ENCODE results near the gene KBTBD8. TPM values are rescaled to one million over a fixed set of nuclear protein-coding genes. Genes with fewer than 3 reads are reported as not detected.
A peak's percentile ranks its signal among the peaks of the same experiment; 100 is the strongest.

KBTBD8 gene, protein sequence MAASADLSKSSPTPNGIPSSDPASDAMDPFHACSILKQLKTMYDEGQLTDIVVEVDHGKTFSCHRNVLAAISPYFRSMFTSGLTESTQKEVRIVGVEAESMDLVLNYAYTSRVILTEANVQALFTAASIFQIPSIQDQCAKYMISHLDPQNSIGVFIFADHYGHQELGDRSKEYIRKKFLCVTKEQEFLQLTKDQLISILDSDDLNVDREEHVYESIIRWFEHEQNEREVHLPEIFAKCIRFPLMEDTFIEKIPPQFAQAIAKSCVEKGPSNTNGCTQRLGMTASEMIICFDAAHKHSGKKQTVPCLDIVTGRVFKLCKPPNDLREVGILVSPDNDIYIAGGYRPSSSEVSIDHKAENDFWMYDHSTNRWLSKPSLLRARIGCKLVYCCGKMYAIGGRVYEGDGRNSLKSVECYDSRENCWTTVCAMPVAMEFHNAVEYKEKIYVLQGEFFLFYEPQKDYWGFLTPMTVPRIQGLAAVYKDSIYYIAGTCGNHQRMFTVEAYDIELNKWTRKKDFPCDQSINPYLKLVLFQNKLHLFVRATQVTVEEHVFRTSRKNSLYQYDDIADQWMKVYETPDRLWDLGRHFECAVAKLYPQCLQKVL
- total RNA-seq, result 10 to 100 TPM; 28.5 to 30.6 TPM

DNA sequence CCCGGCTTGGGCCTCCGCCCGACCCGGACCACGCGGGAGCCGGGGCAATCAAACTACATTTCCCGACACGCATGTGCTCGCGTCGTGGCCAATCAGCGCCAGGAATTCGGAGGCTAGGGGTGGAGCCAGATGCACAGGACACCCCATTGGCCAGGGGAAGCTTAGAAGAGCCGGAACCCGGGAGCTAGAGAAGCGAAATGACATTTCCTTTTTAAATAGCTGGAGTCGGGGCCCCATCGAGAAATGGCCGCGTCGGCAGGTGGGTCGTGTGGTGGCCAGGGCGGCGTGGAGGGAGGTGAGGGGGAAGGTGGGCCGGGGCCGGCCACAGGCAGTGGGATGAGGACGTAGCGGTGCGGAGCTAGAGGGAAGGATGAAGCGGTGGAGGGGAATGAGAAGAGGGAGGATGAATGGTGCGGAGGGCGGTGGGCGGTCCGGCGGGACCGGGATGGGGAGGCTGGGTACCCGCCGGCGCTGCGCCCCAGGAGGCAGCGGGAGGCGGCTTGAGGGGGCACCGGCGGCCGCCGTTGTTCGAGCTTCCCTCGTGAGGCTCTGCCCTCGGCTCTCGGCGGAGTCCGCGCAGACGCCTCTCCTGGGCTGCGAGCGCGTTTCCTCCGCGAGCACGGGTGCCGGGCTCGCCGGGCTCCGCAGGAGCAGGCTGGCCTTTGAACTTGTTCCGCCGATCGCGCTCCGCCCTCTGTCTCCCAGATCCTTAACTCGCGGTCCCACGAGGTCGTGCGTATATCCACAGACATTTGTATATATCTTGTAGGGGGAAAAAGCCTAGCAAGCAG is at the start of gene KBTBD8:
KBTBD8 (plus strand) TSS at position 195 of the 791 bp plus-strand sequence; CDS start at position 244, 49 bp downstream.
- Mint-ChIP-seq H3K4me3 (peak within 1 kb of the TSS; percentile 97), H3K9me3 (no peaks in the 10 kb centered on the region), H3K27ac (peak within 1 kb of the TSS; percentile 94), H3K27me3 (peaks cover 29% of the 10 kb centered on the region), H3K36me3 (peaks cover 15% of the 10 kb centered on the region), H3K4me1 (peaks cover 24% of the 10 kb centered on the region)
- DNase-seq, result peak; percentile 98

DNA sequence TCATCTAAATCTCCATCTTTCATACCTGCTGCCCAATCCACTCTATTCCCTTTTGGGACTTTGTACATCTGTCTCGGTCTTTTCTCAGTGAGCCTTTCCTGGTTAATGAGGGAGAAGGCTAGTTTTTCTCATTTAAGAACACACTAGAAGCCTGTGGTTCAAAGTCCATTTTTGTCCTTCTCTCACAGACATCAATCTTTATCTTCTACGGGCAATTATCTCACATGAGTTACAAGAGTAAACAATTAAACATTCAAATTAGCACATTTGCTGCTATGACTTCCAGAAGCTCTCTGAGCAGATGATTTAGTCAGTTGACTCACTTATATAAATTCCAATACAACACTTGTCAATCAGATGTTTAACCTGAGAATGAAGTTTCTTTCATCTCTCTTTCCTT is 49.3 kb upstream of the KBTBD8 start:
- Mint-ChIP-seq H3K4me3 (no peak overlapping the region), H3K36me3 (no peaks in the 10 kb centered on the region), H3K4me1 (no peaks in the 10 kb centered on the region), H3K27me3 (no peaks in the 10 kb centered on the region), H3K27ac (no peak overlapping the region), H3K9me3 (no peaks in the 10 kb centered on the region)
- no peak for DNase-seq

DNA sequence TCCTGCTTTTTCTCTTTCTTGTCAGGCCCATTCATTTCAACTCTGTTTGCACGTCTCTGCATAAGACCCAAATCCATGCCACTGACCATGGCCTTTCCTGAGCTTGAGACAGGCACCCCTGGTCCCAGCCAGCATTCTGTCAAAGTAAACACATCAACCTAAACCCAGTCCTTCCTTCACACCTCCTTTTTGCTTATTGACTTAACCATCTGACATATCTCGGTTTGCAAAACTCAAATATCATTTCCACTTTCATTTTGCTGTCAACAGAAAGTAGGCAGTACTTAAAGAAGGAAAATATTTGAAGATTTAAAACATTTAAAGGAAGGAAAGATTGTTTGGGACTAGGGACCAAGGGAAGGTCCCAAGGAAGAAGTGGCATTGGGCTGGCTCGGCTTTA is 48.2 kb upstream of the KBTBD8 start:
- no peaks in the 10 kb centered on the region for H3K4me1 Mint-ChIP-seq
- no peak for DNase-seq
- H3K9me3 Mint-ChIP-seq, result no peaks in the 10 kb centered on the region
- H3K27me3 Mint-ChIP-seq, result no peaks in the 10 kb centered on the region
- no peak overlapping the region for H3K4me3 Mint-ChIP-seq
- no peak overlapping the region for H3K27ac Mint-ChIP-seq
- H3K36me3 Mint-ChIP-seq, result no peaks in the 10 kb centered on the region

DNA sequence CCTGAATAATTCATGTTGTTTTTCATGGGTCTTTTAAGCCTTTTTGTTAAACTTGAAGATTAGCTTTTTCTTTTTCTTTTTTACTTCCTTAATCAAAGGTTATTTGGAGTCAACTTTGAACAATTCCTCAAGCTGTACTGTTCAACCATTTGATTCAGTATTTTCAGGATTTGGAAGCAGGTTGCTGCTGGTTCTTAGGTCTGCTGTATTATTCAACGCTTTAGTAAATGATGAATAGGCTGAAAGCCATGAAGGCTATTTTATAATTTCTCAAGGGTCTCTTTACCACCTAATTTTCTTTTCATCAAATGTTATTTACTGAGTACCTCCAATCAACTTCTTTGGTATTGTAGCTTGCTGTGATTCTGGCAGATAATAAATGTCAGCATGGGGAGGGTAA is 45.8 kb upstream of the KBTBD8 start:
- Mint-ChIP-seq H3K9me3 (no peaks in the 10 kb centered on the region), H3K36me3 (no peaks in the 10 kb centered on the region), H3K4me3 (no peak overlapping the region), H3K4me1 (no peaks in the 10 kb centered on the region), H3K27ac (no peak overlapping the region), H3K27me3 (no peaks in the 10 kb centered on the region)
- no peak for DNase-seq

DNA sequence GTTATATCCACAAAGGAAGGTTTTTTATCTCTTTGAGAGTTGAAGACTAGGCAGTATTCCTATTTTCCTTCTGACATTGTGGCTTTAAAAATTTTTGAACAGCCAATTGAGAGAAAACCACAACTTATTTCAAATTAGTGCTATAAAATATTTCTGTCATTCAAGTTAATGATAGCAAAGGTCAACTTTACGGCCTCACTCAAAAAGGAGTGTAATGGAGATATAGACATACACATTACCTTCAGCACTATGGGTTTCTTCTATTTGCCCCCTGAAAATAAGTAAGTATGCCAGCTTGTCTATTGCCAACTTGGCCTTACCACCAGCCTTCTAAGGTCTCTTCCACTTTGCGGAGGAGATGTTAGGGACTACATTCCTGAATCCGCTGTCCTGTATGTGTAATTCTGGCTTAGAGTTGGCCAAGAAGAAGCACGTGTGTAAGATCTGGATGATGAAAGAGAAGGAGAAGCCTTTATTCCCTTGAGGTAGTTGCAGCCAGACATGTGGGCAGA is 44.1 kb upstream of the KBTBD8 start:
- Mint-ChIP-seq H3K27me3 (no peaks in the 10 kb centered on the region), H3K4me1 (no peaks in the 10 kb centered on the region), H3K27ac (no peak overlapping the region), H3K36me3 (no peaks in the 10 kb centered on the region), H3K4me3 (no peak overlapping the region), H3K9me3 (no peaks in the 10 kb centered on the region)
- DNase-seq, result no peak

DNA sequence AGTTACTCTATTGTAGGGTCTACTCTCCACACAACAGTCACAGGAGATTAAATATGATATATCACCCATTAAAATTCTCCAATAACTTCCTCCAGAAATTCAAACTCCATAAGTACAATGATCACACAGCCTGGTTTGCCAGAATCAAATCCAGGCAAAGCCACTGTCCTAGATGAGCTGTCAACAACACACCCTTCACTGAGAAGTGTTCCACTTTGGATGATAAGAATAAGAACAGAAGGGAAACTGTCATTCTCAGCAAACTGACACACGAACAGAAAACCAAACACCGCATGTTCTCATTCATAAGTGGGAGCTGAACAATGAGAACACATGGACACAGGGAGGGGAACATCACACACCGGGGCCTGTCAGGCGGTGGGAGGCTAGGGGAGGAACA is 41.4 kb upstream of the KBTBD8 start:
- H3K27me3 Mint-ChIP-seq, result no peaks in the 10 kb centered on the region
- H3K4me3 Mint-ChIP-seq, result no peak overlapping the region
- H3K9me3 Mint-ChIP-seq, result no peaks in the 10 kb centered on the region
- H3K27ac Mint-ChIP-seq, result no peak overlapping the region
- no peaks in the 10 kb centered on the region for H3K4me1 Mint-ChIP-seq
- no peaks in the 10 kb centered on the region for H3K36me3 Mint-ChIP-seq
- no peak for DNase-seq

DNA sequence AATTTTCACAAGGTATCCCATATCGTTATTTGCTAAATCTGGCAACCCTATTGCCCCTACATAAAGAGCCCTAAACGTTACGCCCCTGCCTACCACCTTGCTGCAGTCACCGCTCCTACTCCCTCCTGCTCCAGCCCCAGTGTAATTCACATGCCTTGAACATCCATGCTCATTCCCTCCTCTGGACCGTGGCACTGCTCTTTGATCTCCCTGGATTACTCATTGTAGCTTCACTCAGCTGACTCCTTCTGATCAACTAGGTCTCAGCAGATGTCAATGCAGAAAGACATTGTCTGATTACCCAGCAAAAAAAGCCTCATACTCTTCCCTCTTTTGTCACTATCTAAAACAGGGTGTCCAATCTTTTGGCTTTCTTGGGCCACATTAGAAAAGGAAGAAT is 40.7 kb upstream of the KBTBD8 start:
- Mint-ChIP-seq H3K9me3 (no peaks in the 10 kb centered on the region), H3K27me3 (peaks cover 3% of the 10 kb centered on the region), H3K4me3 (no peak overlapping the region), H3K27ac (no peak overlapping the region), H3K4me1 (no peaks in the 10 kb centered on the region), H3K36me3 (no peaks in the 10 kb centered on the region)
- DNase-seq, result no peak

DNA sequence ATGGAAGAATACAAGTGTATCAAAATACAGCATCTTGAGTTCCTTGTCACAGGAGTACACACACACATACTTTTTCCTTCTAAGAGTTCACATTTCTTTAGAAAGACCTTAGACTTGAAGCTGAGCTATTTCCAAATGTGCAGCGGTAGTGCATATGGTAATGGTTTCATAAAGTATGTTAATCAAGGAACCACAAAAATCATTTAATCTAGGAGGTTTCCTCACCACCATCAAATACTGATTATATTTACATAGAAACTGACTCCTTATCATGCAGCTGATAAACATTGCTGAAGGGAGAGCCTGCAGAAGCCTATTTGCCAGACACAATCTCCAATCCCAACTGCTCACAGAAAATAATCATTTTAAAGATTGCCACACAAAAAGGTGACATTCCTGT is 40.0 kb upstream of the KBTBD8 start:
- Mint-ChIP-seq H3K9me3 (no peaks in the 10 kb centered on the region), H3K36me3 (no peaks in the 10 kb centered on the region), H3K27me3 (peaks cover 10% of the 10 kb centered on the region), H3K4me3 (no peak overlapping the region), H3K4me1 (no peaks in the 10 kb centered on the region), H3K27ac (no peak overlapping the region)
- DNase-seq, result no peak

DNA sequence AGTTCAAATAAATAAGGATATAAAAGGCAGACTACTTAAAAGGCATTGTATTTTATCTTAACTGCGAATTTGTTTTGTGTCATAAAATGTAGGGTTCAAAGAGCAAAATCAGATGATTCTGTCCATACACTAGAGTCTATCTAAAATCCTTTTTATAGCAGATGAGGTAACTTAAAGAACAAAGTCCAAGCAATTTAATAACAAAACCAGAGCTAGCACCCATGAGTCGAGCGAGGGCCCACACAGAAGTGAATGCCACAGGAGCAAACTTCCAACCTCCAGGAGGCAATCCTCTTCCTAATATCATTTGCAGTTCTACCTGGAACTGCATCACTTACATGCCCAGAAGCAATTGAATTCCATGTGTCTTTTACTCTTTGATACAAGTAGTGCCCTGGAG is 35.4 kb upstream of the KBTBD8 start:
- H3K9me3 Mint-ChIP-seq, result no peaks in the 10 kb centered on the region

DNA sequence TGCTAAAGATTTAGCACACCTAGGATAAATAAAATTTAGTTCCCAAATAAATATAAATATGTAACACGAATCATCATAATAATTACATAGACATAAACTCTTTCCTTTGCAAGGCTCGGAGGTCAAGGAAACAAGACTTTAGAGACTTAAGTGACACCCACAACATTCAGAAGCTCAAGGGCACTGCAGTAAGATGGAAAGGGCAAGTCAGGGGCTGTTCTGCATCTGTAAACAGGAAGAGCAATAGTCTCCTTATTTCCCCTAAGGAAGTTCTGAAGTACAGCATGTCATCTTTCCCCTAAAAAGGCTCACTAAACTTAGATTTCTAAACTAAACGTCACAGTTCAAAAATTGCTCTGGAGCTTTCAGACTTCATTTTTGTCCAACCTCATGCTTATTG is 26.9 kb upstream of the KBTBD8 start:
- H3K36me3 Mint-ChIP-seq, result no peaks in the 10 kb centered on the region
- peaks cover 16% of the 10 kb centered on the region for H3K4me1 Mint-ChIP-seq
- no peaks in the 10 kb centered on the region for H3K27me3 Mint-ChIP-seq
- no peak overlapping the region for H3K4me3 Mint-ChIP-seq
- H3K27ac Mint-ChIP-seq, result peak overlapping the region; percentile 82
- no peak for DNase-seq
- no peaks in the 10 kb centered on the region for H3K9me3 Mint-ChIP-seq

More for the DNA sequence above, 35.4 kb upstream of the KBTBD8 start:
- Mint-ChIP-seq H3K27me3 (peaks cover 11% of the 10 kb centered on the region), H3K36me3 (no peaks in the 10 kb centered on the region), H3K4me3 (no peak overlapping the region), H3K27ac (no peak overlapping the region), H3K4me1 (no peaks in the 10 kb centered on the region)
- DNase-seq, result no peak

DNA sequence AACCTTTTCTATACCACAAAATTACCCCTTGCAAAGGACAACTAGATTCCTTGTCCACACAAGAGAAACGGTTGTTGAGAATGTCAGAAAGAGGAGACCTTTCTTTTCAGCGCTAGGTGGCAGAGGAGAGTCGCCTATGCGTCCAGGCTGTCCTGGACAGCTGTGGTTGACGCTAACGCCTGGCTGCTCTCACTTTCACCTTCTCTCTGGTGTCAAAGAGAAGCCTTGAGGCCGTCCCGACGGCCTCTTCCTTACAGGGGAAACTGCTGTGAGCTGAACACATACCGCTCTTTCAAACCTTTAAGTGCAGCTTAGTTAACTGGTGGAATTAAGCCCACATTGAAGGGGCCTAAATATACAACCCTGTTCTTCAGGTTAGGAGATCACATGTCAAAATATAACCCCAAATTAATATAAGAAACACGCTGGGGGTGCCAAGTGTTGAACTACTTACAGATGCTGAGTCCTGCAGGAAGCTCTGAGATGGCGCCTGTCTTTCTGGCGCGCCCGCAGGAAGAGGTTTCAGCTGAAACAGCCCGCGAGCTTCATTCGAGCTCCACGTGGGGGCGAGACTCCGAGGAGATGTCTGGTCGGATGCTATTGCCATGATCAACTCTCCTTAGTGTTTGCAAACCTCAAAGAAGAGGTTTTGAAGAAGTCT is 26.1 kb upstream of the KBTBD8 start:
- Mint-ChIP-seq H3K9me3 (no peaks in the 10 kb centered on the region), H3K27ac (peak overlapping the region; percentile 82), H3K36me3 (no peaks in the 10 kb centered on the region), H3K4me3 (peak overlapping the region; percentile 62), H3K27me3 (no peaks in the 10 kb centered on the region), H3K4me1 (peaks cover 16% of the 10 kb centered on the region)
- peak; percentile 61 for DNase-seq

DNA sequence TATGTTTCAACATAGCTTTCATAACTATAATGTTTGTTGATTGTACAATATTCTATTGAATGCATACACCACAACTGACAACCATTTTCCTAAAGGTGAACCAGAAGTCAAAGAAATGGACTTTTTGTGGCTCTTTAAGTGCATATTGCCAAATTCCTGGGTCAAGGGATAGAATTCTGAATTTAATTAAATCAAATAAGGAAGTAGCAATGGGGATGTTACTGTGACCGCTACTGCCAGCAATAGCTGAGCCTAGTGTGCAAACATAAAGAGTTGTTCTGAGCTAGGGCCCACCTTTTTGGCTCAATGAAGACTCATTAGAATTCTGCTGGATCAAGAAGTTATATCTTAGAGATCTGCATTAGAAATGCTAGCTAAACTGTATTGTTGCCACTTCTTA is 17.3 kb upstream of the KBTBD8 start:
- no peak overlapping the region for H3K4me3 Mint-ChIP-seq
- H3K27me3 Mint-ChIP-seq, result peaks cover 4% of the 10 kb centered on the region
- no peaks in the 10 kb centered on the region for H3K4me1 Mint-ChIP-seq
- no peak for DNase-seq
- H3K27ac Mint-ChIP-seq, result no peak overlapping the region
- no peaks in the 10 kb centered on the region for H3K36me3 Mint-ChIP-seq
- H3K9me3 Mint-ChIP-seq, result no peaks in the 10 kb centered on the region

DNA sequence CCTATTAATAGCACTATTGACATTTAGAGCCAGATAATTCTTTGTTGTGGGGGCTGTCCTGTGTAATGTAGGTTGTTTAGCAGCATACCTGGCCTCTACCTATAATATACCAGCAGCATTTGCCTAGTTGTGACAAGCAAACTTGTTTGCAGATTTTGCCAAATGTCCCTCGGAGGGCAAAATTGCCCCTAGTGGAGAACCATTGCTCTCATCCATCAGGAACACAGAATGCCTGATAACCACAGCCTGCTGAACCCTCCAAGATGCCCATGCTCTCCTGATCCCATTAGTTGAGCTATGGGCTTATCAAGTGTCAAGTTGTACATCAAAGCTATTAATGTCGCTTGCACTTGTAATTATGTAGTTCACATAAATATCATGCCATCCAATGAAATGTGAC is 15.0 kb upstream of the KBTBD8 start:
- Mint-ChIP-seq H3K27ac (no peak overlapping the region), H3K27me3 (peaks cover 4% of the 10 kb centered on the region), H3K36me3 (no peaks in the 10 kb centered on the region), H3K4me1 (no peaks in the 10 kb centered on the region), H3K4me3 (no peak overlapping the region), H3K9me3 (no peaks in the 10 kb centered on the region)
- DNase-seq, result no peak

DNA sequence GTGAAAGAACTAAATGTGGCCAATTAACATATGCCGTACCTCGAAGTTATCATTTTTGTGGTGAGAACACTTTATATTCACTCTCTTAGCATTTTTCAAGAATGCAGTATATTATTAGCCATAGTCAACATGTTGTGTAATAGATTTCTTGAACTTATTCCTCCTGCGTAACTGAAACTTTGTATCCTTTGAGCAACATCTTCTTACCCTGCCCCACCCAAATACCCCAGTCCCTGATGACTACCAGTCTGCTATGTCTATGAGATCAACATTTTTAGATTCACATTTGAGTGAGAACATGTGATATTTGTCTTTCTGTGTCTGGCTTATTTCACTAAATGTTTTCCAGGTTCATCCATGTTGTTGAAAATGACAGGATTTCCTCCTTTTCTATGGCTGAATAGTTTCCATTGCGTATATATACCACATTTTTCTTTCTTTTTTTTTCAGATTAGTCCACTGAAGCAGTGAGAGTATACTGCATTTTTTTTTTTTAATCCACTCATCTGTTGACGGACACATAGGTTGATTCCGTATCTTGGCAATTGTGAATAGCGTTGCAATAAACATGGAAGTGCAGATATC is 12.7 kb upstream of the KBTBD8 start:
- no peak for DNase-seq
- Mint-ChIP-seq H3K9me3 (no peaks in the 10 kb centered on the region), H3K27ac (no peak overlapping the region), H3K27me3 (peaks cover 4% of the 10 kb centered on the region), H3K4me3 (no peak overlapping the region), H3K4me1 (no peaks in the 10 kb centered on the region), H3K36me3 (no peaks in the 10 kb centered on the region)

Data from activated naive CD8-positive, alpha-beta T cell treated with anti-CD3 and anti-CD28 coated beads for 36 hours (primary cell).